GM04503 (cell line): ENCODE data around the gene MIER3.

Source experiments
- DNase-seq: peaks from one replicate; pipeline ENCODE4 v3.0.0-alpha.2; 2012; ENCODE audit warnings: low read depth

Gene MIER3

GRCh38 chr5:56961746-56962145 lies 9.8 kb upstream of the MIER3 start:
- DNase-seq: no peak

- no peak for DNase-seq
Observed at GRCh38 chr5:56959326-56959725, 7.4 kb upstream of the MIER3 start.

GRCh38 chr5:56958595-56958994 lies 6.7 kb upstream of the MIER3 start:
- DNase-seq: no peak

- no peak for DNase-seq
Observed at GRCh38 chr5:56954262-56954661, 2.3 kb upstream of the MIER3 start.

- DNase-seq: no peak
Observed at GRCh38 chr5:56951126-56951945, 587 bp downstream of the MIER3 start.

- peak; percentile 18 for DNase-seq
Observed at GRCh38 chr5:56950626-56951125, 1.2 kb downstream of the MIER3 start.

GRCh38 chr5:56947052-56947451 lies 4.9 kb downstream of the MIER3 start:
- DNase-seq: no peak

- peak; percentile 47 for DNase-seq
Observed at GRCh38 chr5:56941981-56942380, 9.9 kb downstream of the MIER3 start.

- no peak for DNase-seq
Observed at GRCh38 chr5:56938858-56939257, 13.1 kb downstream of the MIER3 start.

- no peak for DNase-seq
Observed at GRCh38 chr5:56934325-56934724, 17.6 kb downstream of the MIER3 start.

- DNase-seq: no peak
Observed at GRCh38 chr5:56922922-56923321, 29.0 kb downstream of the MIER3 start.

- no peak for DNase-seq
Observed at GRCh38 chr5:56919942-56920662, 31.8 kb downstream of the MIER3 start.

GRCh38 chr5:56918054-56918453 lies 33.9 kb downstream of the MIER3 start:
- DNase-seq: no peak

GRCh38 chr5:56917534-56917933 lies 34.4 kb downstream of the MIER3 start:
- no peak for DNase-seq

GRCh38 chr5:56914678-56915077 lies 37.2 kb downstream of the MIER3 start:
- no peak for DNase-seq

- DNase-seq: no peak
Observed at GRCh38 chr5:56913766-56914165, 38.2 kb downstream of the MIER3 start.

- DNase-seq: no peak
Observed at GRCh38 chr5:56910210-56910965, 41.5 kb downstream of the MIER3 start.

GRCh38 chr5:56909294-56910209 lies 42.4 kb downstream of the MIER3 start, which contains the start of gene SETD9:
Gene SETD9, plus strand, starts transcription at chr5:56909596. Its CDS starts 50 bp downstream, at chr5:56909646.
- DNase-seq: peak; percentile 76

- DNase-seq: no peak
Observed at GRCh38 chr5:56908942-56909293, 43.0 kb downstream of the MIER3 start.

GRCh38 chr5:56900858-56901578 lies 50.9 kb downstream of the MIER3 start:
- DNase-seq: no peak

- DNase-seq: no peak
Observed at GRCh38 chr5:56900395-56900794, 51.5 kb downstream of the MIER3 start.
